Activated B cell treated with CpG ODN at 0.5 μM for 24 hours (primary cell): ENCODE results near the gene FOSL1. TPM values are rescaled to one million over a fixed set of nuclear protein-coding genes. Genes with fewer than 3 reads are reported as not detected.
A peak's percentile ranks its signal among the peaks of the same experiment; 100 is the strongest.

Experiments used
- ATAC-seq: fragments of 200-7000 bp; cut with Tn5 transposase; one replicate; pipeline ENCODE4 v1.10.0; 2021; ENCODE audit warnings: low read depth, mild to moderate bottlenecking, moderate library complexity
- CTCF ChIA-PET: fragments of 350-600 bp; sonication (Branson Sonifier 250); formaldehyde crosslinking; loops from one replicate; lab custom pipeline; 2021; ENCODE audit warnings: antibody characterized with exemption; lab: Charles Lee
- POLR2A ChIA-PET: fragments of 350-600 bp; sonication (Branson Sonifier 250); formaldehyde crosslinking; loops from one replicate; lab custom pipeline; 2021; ENCODE audit warnings: antibody characterized with exemption; lab: Charles Lee
- DNase-seq: peaks from one replicate; pipeline ENCODE4 v3.0.0; 2022
- H3K27ac Mint-ChIP-seq: one replicate; pipeline ENCODE4 v1.8.0; 2020; ENCODE audit warnings: mixed read lengths
- H3K27me3 Mint-ChIP-seq: one replicate; pipeline ENCODE4 v1.8.0; 2021; ENCODE audit warnings: mixed read lengths
- H3K36me3 Mint-ChIP-seq: one replicate; pipeline ENCODE4 v1.8.0; 2021; ENCODE audit warnings: low read depth, mixed read lengths
- H3K4me1 Mint-ChIP-seq: one replicate; pipeline ENCODE4 v1.8.0; 2021; ENCODE audit warnings: mixed read lengths
- H3K4me3 Mint-ChIP-seq: one replicate; pipeline ENCODE4 v1.8.0; 2020; ENCODE audit warnings: mild to moderate bottlenecking, mixed read lengths
- H3K9me3 Mint-ChIP-seq: one replicate; pipeline ENCODE4 v1.8.0; 2020; ENCODE audit warnings: mixed read lengths
- CTCF ChIP-seq: fragments of 200-600 bp; IDR thresholded peaks from one replicate; pipeline ENCODE4 v1.8.0; 2022; ENCODE audit warnings: antibody characterized with exemption, mild to moderate bottlenecking
- intact Hi-C: fragments of 100-400 bp; cut with micrococcal nuclease; formaldehyde crosslinking; loops from one replicate; pipeline ENCODE4 v1.15.1; 2024
- total RNA-seq: library from RNA; stranded (reverse); gene quantifications from 2 replicates; pipeline ENCODE4 v1.2.3, GENCODE V29; 2022

The FOSL1 gene
- total RNA-seq, 1 donor from 2014 or later, result 1.4 TPM

GRCh38 chr11:65928667-65929066, 28.5 kb upstream of the FOSL1 start:
- ATAC-seq (no peak), DNase-seq (no peak)
- H3K36me3 Mint-ChIP-seq, result peaks cover 3% of the 10 kb centered on the region
- H3K4me3 Mint-ChIP-seq, result peak overlapping the region; percentile 79
- H3K27me3 Mint-ChIP-seq, result no peaks in the 10 kb centered on the region
- ChIA-PET POLR2A (interaction anchor here (0.5 to 3.0 kb wide), 9 partner anchors 10 to 74 kb away, joined by 3 to 17 read pairs (median 8); partner anchors contain the start of genes BANF1, CCDC85B, CFL1 and FOSL1), CTCF (interaction anchor here (1.1 kb wide), 1 partner anchor 38 kb away, joined by 4 read pairs; the partner anchor contains the start of gene CCDC85B)
- H3K4me1 Mint-ChIP-seq, result peaks cover 22% of the 10 kb centered on the region
- intact Hi-C loops, result loop anchor here (1.0 to 2.0 kb wide), 2 partner anchors 9 to 32 kb away; partner anchors contain the start of genes C11orf68, DRAP1 and SART1
- TF ChIP-seq CTCF, result no peak
- H3K27ac Mint-ChIP-seq, result peak overlapping the region; percentile 93
- H3K9me3 Mint-ChIP-seq, result no peaks in the 10 kb centered on the region

GRCh38 chr11:65927904-65928397, 27.8 kb upstream of the FOSL1 start:
- POLR2A ChIA-PET, result interaction anchor here (0.5 to 3.0 kb wide), 12 partner anchors 10 to 216 kb away, joined by 3 to 17 read pairs (median 6); partner anchors contain the start of genes BANF1, CCDC85B, CFL1 and FOSL1
- CTCF ChIA-PET, result interaction anchor here (0.7 to 1.1 kb wide), 2 partner anchors 38 to 43 kb away, joined by 4 read pairs; partner anchors contain the start of gene CCDC85B
- intact Hi-C loops, result loop anchor here (1.0 to 2.0 kb wide), 2 partner anchors 9 to 33 kb away; partner anchors contain the start of genes C11orf68, DRAP1 and SART1
- peak overlapping the region; percentile 79 for H3K4me3 Mint-ChIP-seq
- ATAC-seq (peak; percentile 93), DNase-seq (peak; percentile 45)
- H3K27me3 Mint-ChIP-seq, result no peaks in the 10 kb centered on the region
- H3K27ac Mint-ChIP-seq, result peak overlapping the region; percentile 93
- TF ChIP-seq CTCF, result no peak
- peaks cover 22% of the 10 kb centered on the region for H3K4me1 Mint-ChIP-seq
- peaks cover 9% of the 10 kb centered on the region for H3K36me3 Mint-ChIP-seq
- no peaks in the 10 kb centered on the region for H3K9me3 Mint-ChIP-seq

GRCh38 chr11:65925397-65925796, 25.2 kb upstream of the FOSL1 start:
- no peak overlapping the region for H3K4me3 Mint-ChIP-seq
- no peak for ATAC-seq
- H3K36me3 Mint-ChIP-seq, result peaks cover 21% of the 10 kb centered on the region
- H3K27ac Mint-ChIP-seq, result no peak overlapping the region
- H3K9me3 Mint-ChIP-seq, result no peaks in the 10 kb centered on the region
- CTCF ChIA-PET, result no interaction called here
- H3K27me3 Mint-ChIP-seq, result no peaks in the 10 kb centered on the region
- TF ChIP-seq CTCF, result no peak
- DNase-seq, result no peak
- POLR2A ChIA-PET, result interaction anchor here (0.6 to 1.0 kb wide), 2 partner anchors 35 to 277 kb away, joined by 3 read pairs; partner anchors contain the start of gene CCDC85B
- intact Hi-C loops, result no loop called here
- peaks cover 30% of the 10 kb centered on the region for H3K4me1 Mint-ChIP-seq

- intact Hi-C loops, result no loop called here
Measured at GRCh38 chr11:65922565-65922964, 22.4 kb upstream of the FOSL1 start.

More at GRCh38 chr11:65922565-65922964, 22.4 kb upstream of the FOSL1 start:
- ATAC-seq, result no peak
- ChIA-PET CTCF (interaction anchor here (2.1 kb wide), 1 partner anchor 38 kb away, joined by 6 read pairs; no protein-coding TSS in a partner anchor), POLR2A (interaction anchor here (0.9 to 1.3 kb wide), 3 partner anchors 13 to 38 kb away, joined by 4 to 6 read pairs (median 4); partner anchors contain the start of gene FIBP)
- Mint-ChIP-seq H3K36me3 (peaks cover 25% of the 10 kb centered on the region), H3K4me1 (peaks cover 31% of the 10 kb centered on the region), H3K4me3 (no peak overlapping the region), H3K27ac (no peak overlapping the region), H3K9me3 (no peaks in the 10 kb centered on the region), H3K27me3 (no peaks in the 10 kb centered on the region)
- no peak for DNase-seq
- no peak for TF ChIP-seq CTCF
